Astrocyte of the spinal cord (primary cell): ENCODE results near the gene MSGN1.

Experiments used
- DNase-seq: peaks from one replicate; pipeline ENCODE4 v3.0.0; 2011; ENCODE audit warnings: low read depth, low spot score
- H3K4me3 ChIP-seq: 2 replicates; pipeline ENCODE4 v1.5.1; 2011; ENCODE audit warnings: low read depth, mild to moderate bottlenecking, low read length, moderate library complexity
- CTCF ChIP-seq: IDR thresholded peaks from 2 replicates; pipeline ENCODE4 v1.5.1; 2012; ENCODE audit warnings: low read depth, mild to moderate bottlenecking, low read length, inconsistent platforms
- in situ Hi-C: cut with HindIII; loops from 2 replicates; pipeline ENCODE4 v1.10.0; 2017; ENCODE audit warnings: low sequenced_read_pairs

MSGN1 gene

GRCh38 chr2:17788773-17789172, 27.5 kb upstream of the MSGN1 start:
- DNase-seq: no peak
- no peak overlapping the region for H3K4me3 ChIP-seq
- no peak for TF ChIP-seq CTCF
- in situ Hi-C loops: no loop called here

GRCh38 chr2:17790536-17790935, 25.7 kb upstream of the MSGN1 start:
- no peak for TF ChIP-seq CTCF
- DNase-seq: no peak
- in situ Hi-C loops: no loop called here
- H3K4me3 ChIP-seq: no peak overlapping the region

GRCh38 chr2:17791121-17791816, 25.0 kb upstream of the MSGN1 start:
- DNase-seq: peak; percentile 61
- TF ChIP-seq CTCF: no peak
- H3K4me3 ChIP-seq: no peak overlapping the region
- in situ Hi-C loops: no loop called here

- in situ Hi-C loops: no loop called here
- no peak for TF ChIP-seq CTCF
- no peak for DNase-seq
- no peak overlapping the region for H3K4me3 ChIP-seq
These were observed 24.5 kb upstream of the MSGN1 start for GRCh38 chr2:17791817-17792130.

- no peak overlapping the region for H3K4me3 ChIP-seq
- TF ChIP-seq CTCF: no peak
- no peak for DNase-seq
- in situ Hi-C loops: no loop called here
These were observed 23.7 kb upstream of the MSGN1 start for GRCh38 chr2:17792515-17792914.

- in situ Hi-C loops: no loop called here
These were observed 23.0 kb upstream of the MSGN1 start for GRCh38 chr2:17793296-17793695.

More at GRCh38 chr2:17793296-17793695, 23.0 kb upstream of the MSGN1 start:
- TF ChIP-seq CTCF: no peak
- no peak overlapping the region for H3K4me3 ChIP-seq
- DNase-seq: no peak
